Kidney epithelial cell (primary cell): ENCODE data around the gene YWHAB. TPM values are rescaled to one million over a fixed set of nuclear protein-coding genes. Genes with fewer than 3 reads are reported as not detected.

Experiments
- DNase-seq: peaks from one replicate; pipeline ENCODE4 v3.0.0-alpha.2; 2010; ENCODE audit warnings: low read depth
- H3K27me3 ChIP-seq: 2 replicates; pipeline ENCODE4 v1.6.0; 2011; ENCODE audit warnings: low read length; ENCODE audit not compliant: control insufficient read depth, insufficient read depth
- H3K36me3 ChIP-seq: 2 replicates; pipeline ENCODE4 v1.5.1; 2011; ENCODE audit warnings: low read length; ENCODE audit not compliant: control insufficient read depth, insufficient read depth
- H3K4me3 ChIP-seq: 2 replicates; pipeline ENCODE4 v1.5.1; 2011; ENCODE audit warnings: low read depth, mild to moderate bottlenecking, control low read depth, low read length
- CTCF ChIP-seq: IDR thresholded peaks from 2 replicates; pipeline ENCODE4 v1.5.1; 2011; ENCODE audit warnings: mild to moderate bottlenecking, moderate library complexity, low read length, control low read depth, inconsistent platforms; ENCODE audit not compliant: insufficient read depth, poor library complexity, severe bottlenecking
- total RNA-seq: library from RNA; depleted of rRNA; stranded (reverse); fragments of >200 nt; gene quantifications from 2 replicates; pipeline ENCODE4 v1.2.3, GENCODE V29; 2015

The YWHAB gene
- total RNA-seq, 1 donor from 2014 or later = 179 TPM

- peak; percentile 11 for TF ChIP-seq CTCF
- no peaks in the 10 kb centered on the region for H3K36me3 ChIP-seq
- H3K27me3 ChIP-seq = no peaks in the 10 kb centered on the region
- DNase-seq = no peak
- no peak overlapping the region for H3K4me3 ChIP-seq
Observed at GRCh38 chr20:44888226-44889103, 3.0 kb downstream of the YWHAB start.

GRCh38 chr20:44891826-44892225 is 6.3 kb downstream of the YWHAB start:
- Histone ChIP-seq H3K4me3 (no peak overlapping the region), H3K27me3 (no peaks in the 10 kb centered on the region), H3K36me3 (no peaks in the 10 kb centered on the region)
- TF ChIP-seq CTCF = no peak
- DNase-seq = no peak

GRCh38 chr20:44894959-44895358 is 9.5 kb downstream of the YWHAB start:
- H3K27me3 ChIP-seq = no peaks in the 10 kb centered on the region
- no peaks in the 10 kb centered on the region for H3K36me3 ChIP-seq
- TF ChIP-seq CTCF = no peak
- no peak overlapping the region for H3K4me3 ChIP-seq
- DNase-seq = no peak

GRCh38 chr20:44896583-44896982 is 11.1 kb downstream of the YWHAB start:
- Histone ChIP-seq H3K27me3 (no peaks in the 10 kb centered on the region), H3K36me3 (peaks cover 2% of the 10 kb centered on the region)
- TF ChIP-seq CTCF = no peak

GRCh38 chr20:44897133-44897532 is 11.6 kb downstream of the YWHAB start:
- no peak overlapping the region for H3K4me3 ChIP-seq
- no peak for DNase-seq
- no peak for TF ChIP-seq CTCF
- peaks cover 2% of the 10 kb centered on the region for H3K36me3 ChIP-seq
- H3K27me3 ChIP-seq = no peaks in the 10 kb centered on the region

More at GRCh38 chr20:44896583-44896982, 11.1 kb downstream of the YWHAB start:
- DNase-seq = no peak
- H3K4me3 ChIP-seq = no peak overlapping the region

- no peak for DNase-seq
- H3K27me3 ChIP-seq = no peaks in the 10 kb centered on the region
- H3K4me3 ChIP-seq = no peak overlapping the region
- peaks cover 2% of the 10 kb centered on the region for H3K36me3 ChIP-seq
- no peak for TF ChIP-seq CTCF
Observed at GRCh38 chr20:44900231-44900854, 14.8 kb downstream of the YWHAB start.
